ENCODE results near the gene PDZRN3.
"Not testable (repeated sequence)": the region's sequence is repeated elsewhere in the genome, so short reads cannot be mapped to it uniquely, and the experiment has no call there.

Gene PDZRN3

GRCh38 chr3:73586628-73587027 lies 38.1 kb downstream of the PDZRN3 start:
- DNase-seq (ENCODE audit: low spot score): no peak

- no peak for DNase-seq (ENCODE audit: low spot score)
Observed at GRCh38 chr3:73586190-73586589, 38.6 kb downstream of the PDZRN3 start.

- DNase-seq (ENCODE audit: low spot score): no peak
Observed at GRCh38 chr3:73584873-73585272, 39.9 kb downstream of the PDZRN3 start.

- DNase-seq (ENCODE audit: low spot score): no peak
Observed at GRCh38 chr3:73582535-73582934, 42.2 kb downstream of the PDZRN3 start.

GRCh38 chr3:73581134-73581846 lies 43.5 kb downstream of the PDZRN3 start:
- no peak for DNase-seq (ENCODE audit: low spot score)

DNA sequence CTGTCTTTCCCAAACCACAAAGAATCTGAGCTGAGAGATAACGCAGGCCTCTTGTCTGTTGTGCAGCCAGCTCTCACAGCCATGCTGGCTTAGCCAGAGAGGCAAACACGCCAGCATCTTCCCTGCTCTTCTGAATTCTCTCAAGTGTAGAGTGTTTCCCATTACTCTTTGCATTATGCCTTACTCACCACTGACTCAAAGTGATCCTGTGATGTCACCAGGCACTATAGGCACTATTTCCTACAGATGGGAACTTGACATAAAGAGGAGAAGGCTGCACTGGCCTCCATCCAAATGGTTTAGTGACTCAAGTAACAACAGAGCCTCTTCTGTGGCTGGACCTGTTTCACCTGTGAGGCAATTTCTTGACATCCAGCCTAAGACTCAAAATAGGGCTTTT lies 44.4 kb downstream of the PDZRN3 start:
- no peak for DNase-seq (ENCODE audit: low spot score)

DNA sequence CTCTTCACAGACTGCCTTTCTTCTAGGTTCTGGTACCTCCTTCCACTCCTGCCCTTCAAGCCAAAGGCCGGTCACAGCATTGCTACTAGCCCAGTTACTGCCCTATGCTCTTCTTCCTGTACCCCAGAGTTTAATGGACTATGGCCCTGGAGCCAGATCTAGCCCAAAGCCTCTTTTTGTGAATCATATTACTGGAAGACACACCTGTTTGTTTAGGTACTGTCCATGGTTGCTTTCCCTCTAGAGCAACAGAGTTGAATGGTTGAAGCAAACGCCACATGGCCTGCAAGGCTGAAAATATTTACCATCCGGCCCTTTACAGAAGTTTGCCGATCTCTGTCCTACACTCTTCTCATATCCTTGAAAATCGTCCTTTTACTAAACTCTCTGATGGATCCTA lies 47.0 kb downstream of the PDZRN3 start:
- DNase-seq (ENCODE audit: low spot score): no peak

- no peak for DNase-seq (ENCODE audit: low spot score)
Observed at GRCh38 chr3:73576999-73577461, 47.7 kb downstream of the PDZRN3 start.

- no peak for DNase-seq (ENCODE audit: low spot score)
Observed at GRCh38 chr3:73575953-73576352, 48.8 kb downstream of the PDZRN3 start.

GRCh38 chr3:73575519-73575918 lies 49.2 kb downstream of the PDZRN3 start:
- DNase-seq (ENCODE audit: low spot score): no peak

DNA sequence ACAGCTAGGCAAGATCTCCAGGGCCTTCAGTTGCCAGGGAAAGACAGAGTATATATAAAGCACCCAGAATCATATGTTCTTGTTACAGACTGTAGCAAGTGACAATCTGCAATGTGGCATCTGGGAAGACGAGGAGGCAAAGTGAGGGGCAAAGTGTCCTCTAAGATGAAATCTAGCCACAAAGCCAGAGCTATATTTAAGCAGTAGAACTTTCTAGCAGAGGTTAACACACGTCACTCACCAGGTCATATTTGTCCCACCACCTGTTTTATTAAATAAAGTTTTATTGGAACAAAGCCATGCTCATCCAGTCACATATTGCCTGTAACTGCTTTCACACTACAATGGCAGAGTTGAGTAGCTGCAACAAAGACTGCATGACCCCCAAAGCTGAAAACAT lies 51.5 kb downstream of the PDZRN3 start:
- DNase-seq (ENCODE audit: low spot score): no peak

GRCh38 chr3:73572368-73572767 lies 52.4 kb downstream of the PDZRN3 start:
- DNase-seq (ENCODE audit: low spot score): no peak

GRCh38 chr3:73571238-73571794 lies 53.4 kb downstream of the PDZRN3 start:
- DNase-seq (ENCODE audit: low spot score): no peak

- no peak for DNase-seq (ENCODE audit: low spot score)
Observed at GRCh38 chr3:73569246-73569760, 55.4 kb downstream of the PDZRN3 start.

DNA sequence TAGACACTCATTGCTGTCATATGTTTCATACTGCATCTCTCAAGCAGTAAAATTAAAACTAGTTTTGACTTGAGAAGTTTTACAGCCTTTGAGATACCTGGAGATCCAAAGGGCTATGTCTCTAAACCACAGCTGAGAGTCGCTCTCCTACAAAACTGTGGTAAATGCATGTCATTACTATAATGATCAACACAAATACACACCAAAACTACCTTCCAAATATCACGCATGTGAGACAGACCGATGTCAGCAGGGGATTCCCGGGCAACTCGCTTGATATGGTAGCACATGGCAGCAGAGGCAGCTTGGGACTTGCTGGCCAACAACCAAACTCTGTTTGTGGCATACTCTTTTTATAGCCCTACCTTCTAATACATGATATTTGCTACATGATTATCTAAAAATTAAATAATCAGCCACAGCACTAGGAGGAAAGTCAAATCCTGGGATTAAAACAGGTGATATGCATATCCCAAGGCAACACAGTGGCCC lies 56.3 kb downstream of the PDZRN3 start:
- no peak for DNase-seq (ENCODE audit: low spot score)

GRCh38 chr3:73565374-73565773 lies 59.4 kb downstream of the PDZRN3 start:
- DNase-seq (ENCODE audit: low spot score): not testable (repeated sequence)

DNA sequence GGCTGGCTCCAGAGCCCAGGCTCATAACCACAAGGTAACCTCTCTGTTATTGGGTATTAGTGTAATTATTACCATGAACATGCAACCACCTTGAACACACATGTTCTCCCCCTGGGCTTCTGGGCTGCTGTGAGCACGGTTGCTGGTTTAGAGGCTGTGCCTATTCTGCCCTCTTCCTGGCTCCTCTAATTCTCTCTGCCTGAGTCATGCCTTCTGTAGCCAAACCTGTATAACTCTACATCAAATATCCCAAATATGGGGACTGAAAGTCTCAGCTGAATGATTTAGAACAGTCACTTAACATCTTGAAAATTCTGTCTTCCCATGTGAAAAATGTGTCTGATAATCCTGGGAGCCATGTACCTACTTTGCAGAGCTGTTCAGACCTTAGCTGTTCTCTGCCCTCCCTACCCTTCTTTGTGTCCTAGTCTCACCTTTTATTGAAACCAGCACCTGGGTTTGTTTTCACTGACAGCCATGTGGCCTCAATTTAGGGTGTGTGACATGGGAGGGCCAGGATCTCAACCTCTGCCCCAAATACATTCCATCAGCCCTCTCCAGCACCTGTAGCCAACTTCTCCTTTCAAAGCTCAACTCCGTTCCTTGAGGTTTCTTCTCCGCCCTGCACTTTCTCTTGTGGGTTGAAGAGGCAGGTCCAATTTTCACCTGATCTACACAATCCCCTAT lies 60.7 kb downstream of the PDZRN3 start:
- DNase-seq (ENCODE audit: low spot score): no peak

DNA sequence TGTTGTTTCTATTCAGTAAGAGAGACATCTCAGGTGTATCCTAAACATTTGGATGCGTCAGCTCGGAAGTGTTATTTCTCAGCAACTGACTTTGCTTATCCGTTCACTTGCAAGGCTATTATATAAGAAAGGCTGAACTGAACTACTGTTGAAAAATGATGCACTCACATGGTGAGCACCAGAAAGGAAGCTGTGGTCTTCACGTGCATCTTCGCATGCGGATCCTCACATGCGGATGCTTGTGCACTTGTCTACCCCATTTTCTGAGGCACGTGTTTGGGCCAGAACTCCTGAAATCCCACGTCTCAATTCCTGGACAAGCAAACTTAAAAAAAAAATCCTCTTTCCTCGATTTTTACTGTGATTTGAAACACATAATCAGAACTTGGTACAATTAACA lies 63.2 kb downstream of the PDZRN3 start:
- DNase-seq (ENCODE audit: low spot score): no peak

- DNase-seq (ENCODE audit: low spot score): no peak
Observed at GRCh38 chr3:73559749-73560148, 65.0 kb downstream of the PDZRN3 start.

- DNase-seq (ENCODE audit: low spot score): no peak
Observed at GRCh38 chr3:73558727-73559075, 66.0 kb downstream of the PDZRN3 start.

DNA sequence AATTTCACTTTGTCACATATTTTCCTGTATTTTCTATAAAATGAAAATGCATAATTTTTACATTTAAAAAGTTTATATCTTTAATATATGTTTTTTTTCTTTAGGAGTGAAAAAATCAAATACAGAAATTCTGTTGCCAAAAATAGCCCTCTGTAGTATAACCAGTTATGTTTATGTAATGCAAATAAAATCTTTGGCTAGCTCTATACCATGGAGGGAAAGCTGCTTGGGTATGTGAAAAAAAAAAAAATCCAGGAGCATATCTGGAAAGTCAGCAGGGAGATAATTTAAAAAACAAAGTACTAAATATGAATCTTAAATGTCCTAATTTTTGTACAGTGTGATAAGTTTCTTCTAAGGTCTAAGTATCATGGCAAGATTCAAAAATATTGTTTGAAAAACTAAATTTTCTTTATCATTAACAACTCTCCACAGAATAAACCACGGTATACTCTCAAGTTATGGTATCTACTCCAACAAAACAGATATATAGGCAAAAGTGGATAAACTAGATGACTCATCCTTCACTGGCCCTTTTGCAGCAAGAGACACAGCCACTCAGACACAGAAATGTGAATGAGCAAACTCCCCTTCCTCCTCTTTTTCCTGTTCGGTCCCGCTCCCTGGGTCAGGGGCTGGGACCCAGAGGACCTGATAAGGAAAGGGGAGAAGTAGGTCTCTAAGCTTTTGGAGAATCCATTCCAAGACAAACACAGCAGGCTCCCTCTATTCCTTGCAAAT lies 66.6 kb downstream of the PDZRN3 start:
- DNase-seq (ENCODE audit: low spot score): no peak

All from CD4-positive, alpha-beta T cell treated with Interleukin-2 at 100 ng/mL for 4 hours (primary cell).